Adipocyte (in vitro differentiated cells): Measurements from ENCODE around the gene CRNN.

Experiments used
- DNase-seq: peaks from one replicate; pipeline ENCODE4 v3.0.0-alpha.2; 2015; ENCODE audit warnings: low read depth
- H3K27me3 ChIP-seq: replicated peaks from 2 replicates; pipeline ENCODE4 v1.7.0; 2013; ENCODE audit warnings: mild to moderate bottlenecking, low read length, moderate library complexity; ENCODE audit not compliant: control insufficient read depth, insufficient read depth
- H3K36me3 ChIP-seq: 2 replicates; pipeline ENCODE4 v1.7.0; 2013; ENCODE audit warnings: low read length, mild to moderate bottlenecking, moderate library complexity; ENCODE audit not compliant: control insufficient read depth, insufficient read depth, severe bottlenecking
- H3K4me1 ChIP-seq: 2 replicates; pipeline ENCODE4 v1.7.0; 2013; ENCODE audit warnings: mild to moderate bottlenecking, low read length, moderate library complexity; ENCODE audit not compliant: control insufficient read depth, insufficient read depth
- H3K4me3 ChIP-seq: 2 replicates; pipeline ENCODE4 v1.7.0; 2013; ENCODE audit warnings: mild to moderate bottlenecking, low read length, moderate library complexity
- H3K9ac ChIP-seq: 2 replicates; pipeline ENCODE4 v1.7.0; 2013; ENCODE audit warnings: mild to moderate bottlenecking, low read length, moderate library complexity
- H3K9me3 ChIP-seq: 2 replicates; pipeline ENCODE4 v1.7.0; 2013; ENCODE audit warnings: mild to moderate bottlenecking, low read length, moderate library complexity; ENCODE audit not compliant: control insufficient read depth

CRNN gene

DNA sequence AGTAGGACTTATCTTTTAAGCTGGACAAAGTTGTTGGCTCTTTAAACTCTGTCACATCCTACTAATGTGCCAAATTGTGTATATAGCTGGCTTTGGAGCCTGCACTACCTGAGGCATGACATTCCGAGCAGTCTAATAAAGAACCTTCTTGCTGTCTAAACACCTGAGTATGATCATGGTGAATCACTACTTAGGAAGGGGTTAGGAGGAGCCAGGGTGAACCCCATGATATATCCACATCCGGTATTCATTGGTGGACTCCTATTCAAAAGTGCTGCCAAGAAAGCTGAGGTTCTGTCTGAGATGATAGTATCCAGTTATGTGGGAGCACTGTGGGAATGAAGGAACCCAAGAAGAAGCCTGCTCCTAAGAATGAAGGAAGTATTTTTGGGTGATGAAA is 27.1 kb downstream of the CRNN start:
- Histone ChIP-seq H3K4me1 (no peaks in the 10 kb centered on the region), H3K4me3 (no peak overlapping the region), H3K9ac (no peak overlapping the region), H3K27me3 (peaks cover 8% of the 10 kb centered on the region), H3K36me3 (no peaks in the 10 kb centered on the region), H3K9me3 (no peaks in the 10 kb centered on the region)
- no peak for DNase-seq

DNA sequence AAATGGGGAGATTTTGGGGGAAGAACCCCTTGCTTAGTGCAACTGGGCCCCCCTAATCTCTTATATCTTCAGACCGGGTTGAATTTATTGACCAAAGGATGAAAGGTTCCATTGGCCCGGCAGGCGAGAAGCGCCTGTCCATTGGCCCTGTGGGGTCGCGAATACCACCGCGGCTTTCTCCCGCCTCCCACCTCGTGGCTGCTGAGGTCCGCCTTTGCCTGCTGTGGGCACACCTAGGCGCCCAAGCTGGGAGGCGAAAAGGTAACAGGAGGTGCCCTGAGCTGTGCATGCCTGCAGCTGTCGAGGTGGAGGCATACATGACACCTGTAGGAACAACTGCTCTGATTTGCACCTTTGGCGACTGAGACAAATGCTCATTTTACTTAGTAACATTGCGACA is 33.1 kb downstream of the CRNN start:
- DNase-seq: no peak
- Histone ChIP-seq H3K27me3 (no peaks in the 10 kb centered on the region), H3K9ac (no peak overlapping the region), H3K36me3 (no peaks in the 10 kb centered on the region), H3K4me3 (no peak overlapping the region), H3K4me1 (no peaks in the 10 kb centered on the region), H3K9me3 (no peaks in the 10 kb centered on the region)

DNA sequence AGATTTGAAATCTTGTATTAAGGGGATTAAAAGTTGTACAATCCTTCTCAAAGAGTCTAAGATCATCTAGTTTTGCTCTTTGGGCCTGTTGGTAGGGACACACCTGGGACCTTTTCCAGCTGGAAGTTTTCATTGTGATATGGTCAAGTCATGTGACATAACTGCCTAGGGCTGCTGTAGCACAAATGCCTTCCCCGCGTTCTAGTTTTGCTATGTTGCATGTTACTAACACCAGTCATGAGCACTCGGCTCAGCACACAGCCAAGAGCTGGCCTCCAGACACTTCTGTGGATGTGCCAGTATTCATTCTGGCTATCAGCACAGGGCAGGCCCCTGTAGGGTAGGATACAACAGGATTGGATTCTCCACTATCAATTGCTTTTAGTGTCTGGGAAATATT is 39.6 kb downstream of the CRNN start:
- H3K36me3 ChIP-seq: no peaks in the 10 kb centered on the region
- no peaks in the 10 kb centered on the region for H3K27me3 ChIP-seq
- H3K9me3 ChIP-seq: peaks cover 7% of the 10 kb centered on the region
- H3K4me1 ChIP-seq: no peaks in the 10 kb centered on the region
- no peak overlapping the region for H3K9ac ChIP-seq
- DNase-seq: no peak
- H3K4me3 ChIP-seq: no peak overlapping the region

DNA sequence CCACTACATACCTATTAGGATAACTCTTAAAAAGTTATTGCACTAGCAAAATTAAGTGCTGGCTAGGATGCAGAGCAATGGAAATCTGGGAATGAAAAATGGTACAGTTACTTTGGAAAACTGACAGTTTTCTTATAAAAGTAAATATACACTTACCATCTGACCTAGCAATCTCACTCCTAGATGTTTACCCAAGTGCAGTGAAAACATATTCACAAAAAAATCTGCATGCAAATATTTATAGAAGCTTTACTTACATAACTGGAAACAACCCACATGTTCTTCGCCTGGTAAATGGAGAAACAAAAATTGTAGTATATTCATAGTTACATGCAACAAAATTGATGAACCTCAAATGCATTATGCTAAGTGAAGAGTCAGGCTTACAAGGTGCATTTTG is 41.4 kb downstream of the CRNN start:
- no peak overlapping the region for H3K9ac ChIP-seq
- no peaks in the 10 kb centered on the region for H3K27me3 ChIP-seq
- no peaks in the 10 kb centered on the region for H3K4me1 ChIP-seq
- H3K36me3 ChIP-seq: no peaks in the 10 kb centered on the region
- no peak for DNase-seq
- peaks cover 13% of the 10 kb centered on the region for H3K9me3 ChIP-seq
- H3K4me3 ChIP-seq: no peak overlapping the region

DNA sequence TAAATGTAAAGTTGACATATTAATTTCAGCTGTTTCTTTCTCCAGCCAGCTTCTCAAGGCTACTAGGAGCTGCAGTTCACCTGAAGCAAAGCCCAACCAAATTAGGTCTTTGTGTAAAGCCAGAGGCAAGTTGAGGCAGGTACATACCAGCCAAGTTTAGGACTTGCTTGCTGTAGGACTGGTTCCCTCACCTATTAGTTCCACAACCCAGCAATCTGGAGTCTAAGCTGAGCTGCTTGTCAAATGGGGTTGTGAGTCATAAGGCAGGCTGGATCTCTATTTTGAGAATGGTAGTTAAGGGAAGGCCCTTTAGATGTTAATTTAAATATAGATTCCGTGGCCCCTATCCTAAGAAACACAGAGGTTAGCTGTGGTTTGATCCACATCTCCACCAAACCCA is 46.6 kb downstream of the CRNN start:
- Histone ChIP-seq H3K9ac (no peak overlapping the region), H3K4me3 (no peak overlapping the region), H3K4me1 (no peaks in the 10 kb centered on the region), H3K27me3 (no peaks in the 10 kb centered on the region), H3K36me3 (no peaks in the 10 kb centered on the region), H3K9me3 (peaks cover 13% of the 10 kb centered on the region)
- no peak for DNase-seq

DNA sequence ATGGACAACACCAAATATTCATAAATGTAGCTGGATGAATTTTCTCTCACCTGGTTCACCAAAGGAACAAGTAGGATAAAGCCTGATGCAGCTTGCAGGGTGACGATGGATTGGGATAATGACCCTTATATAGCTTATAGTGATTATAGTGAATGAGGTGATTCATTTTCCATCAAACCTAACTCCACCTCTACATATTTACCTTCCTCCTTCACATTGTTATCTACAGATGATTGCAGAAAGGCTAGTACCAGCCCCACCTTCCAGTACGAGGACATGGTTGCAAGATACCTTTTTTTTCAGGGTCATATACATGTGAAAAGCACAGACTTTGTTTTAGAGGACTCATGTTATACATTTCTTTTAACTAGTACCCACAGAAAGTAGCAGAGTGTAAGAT is 54.2 kb downstream of the CRNN start, which contains the start of gene FLG2:
Gene FLG2, minus strand, starts transcription at position 101 of the 400 bp plus-strand sequence. CDS start 1,122 bp downstream, outside the sequence.
- H3K4me1 ChIP-seq: no peaks in the 10 kb centered on the region
- no peak for DNase-seq
- no peak within 1 kb of the TSS for H3K4me3 ChIP-seq
- H3K36me3 ChIP-seq: no peaks in the 10 kb centered on the region
- no peak within 1 kb of the TSS for H3K9ac ChIP-seq
- no peaks in the 10 kb centered on the region for H3K27me3 ChIP-seq
- H3K9me3 ChIP-seq: no peaks in the 10 kb centered on the region
